IPS-NIHi7 (cell line): ENCODE measurements around the gene SMAP1.

Experiments used
- DNase-seq: peaks from one replicate; pipeline ENCODE4 v3.0.0; 2012; ENCODE audit warnings: mixed read lengths; ENCODE audit errors: extremely low spot score

SMAP1 gene

GRCh38 chr6:70667711-70668498, at the start of gene SMAP1:
Gene SMAP1, plus strand, starts transcription at chr6:70667883. Its CDS starts 141 bp downstream, at chr6:70668024.
- DNase-seq: peak; percentile 97

GRCh38 chr6:70620746-70621145, 46.9 kb upstream of the SMAP1 start:
- no peak for DNase-seq

DNA sequence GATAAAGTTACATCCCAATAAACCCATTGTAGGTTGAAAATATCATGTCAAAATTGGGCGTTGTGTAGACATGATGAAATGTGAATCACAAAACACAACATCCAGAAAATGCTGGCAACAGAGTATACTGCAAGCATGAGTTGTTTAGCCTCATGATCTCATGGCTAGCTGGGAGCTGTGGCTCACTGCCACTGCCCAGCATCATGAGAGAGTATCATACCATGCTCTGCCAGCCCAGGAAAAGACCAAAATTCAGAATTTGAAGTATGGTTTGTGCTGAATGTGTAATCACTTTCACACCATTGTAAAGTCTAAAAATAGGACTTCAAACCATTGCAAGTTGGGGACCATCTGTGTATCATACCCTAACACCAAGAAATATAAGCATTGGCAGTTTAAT, 45.2 kb upstream of the SMAP1 start:
- no peak for DNase-seq

GRCh38 chr6:70625436-70625835, 42.2 kb upstream of the SMAP1 start:
- no peak for DNase-seq

GRCh38 chr6:70627500-70628254, 40.0 kb upstream of the SMAP1 start:
- DNase-seq: no peak

- no peak for DNase-seq
These were observed 37.8 kb upstream of the SMAP1 start for GRCh38 chr6:70629929-70630328.

- DNase-seq: no peak
These were observed 33.8 kb upstream of the SMAP1 start for GRCh38 chr6:70633870-70634269.

DNA sequence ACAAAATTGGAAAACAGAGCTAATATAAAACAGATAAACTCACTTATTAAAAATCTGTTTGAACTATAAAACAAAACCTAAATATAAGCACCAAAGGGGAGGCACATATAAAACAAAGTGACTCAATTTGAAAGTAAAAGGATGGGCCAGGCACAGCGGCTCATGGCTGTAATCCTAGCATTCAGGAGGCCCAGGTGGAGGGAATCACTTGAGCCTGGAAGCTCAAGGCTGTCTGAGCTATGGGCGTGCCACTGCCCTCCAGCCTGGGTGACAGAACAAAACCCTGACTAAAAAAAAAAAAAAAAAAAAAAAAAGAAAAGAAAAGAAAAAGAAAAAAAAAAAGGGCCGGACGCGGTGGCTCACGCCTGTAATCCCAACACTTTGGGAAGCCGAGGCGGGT, 31.1 kb upstream of the SMAP1 start:
- DNase-seq: no peak

DNA sequence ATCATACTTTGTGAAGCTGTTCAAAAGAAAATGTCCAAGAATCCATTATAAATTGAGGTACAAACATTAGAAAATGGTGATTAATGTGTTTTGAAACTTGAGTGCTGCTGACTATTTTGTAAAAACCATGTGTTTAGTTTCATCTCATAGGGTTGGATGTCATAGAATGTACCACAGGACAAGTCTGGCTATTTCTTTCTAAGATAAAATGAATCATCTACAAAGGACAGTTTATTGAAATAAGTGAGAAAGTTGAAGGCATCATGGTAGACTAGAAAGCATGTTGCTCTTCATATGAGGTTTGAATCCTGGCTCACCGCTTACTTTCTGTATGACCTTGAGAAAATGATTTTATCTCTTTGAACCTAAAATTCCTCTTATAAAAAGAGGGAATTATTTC, 29.2 kb upstream of the SMAP1 start:
- no peak for DNase-seq

DNA sequence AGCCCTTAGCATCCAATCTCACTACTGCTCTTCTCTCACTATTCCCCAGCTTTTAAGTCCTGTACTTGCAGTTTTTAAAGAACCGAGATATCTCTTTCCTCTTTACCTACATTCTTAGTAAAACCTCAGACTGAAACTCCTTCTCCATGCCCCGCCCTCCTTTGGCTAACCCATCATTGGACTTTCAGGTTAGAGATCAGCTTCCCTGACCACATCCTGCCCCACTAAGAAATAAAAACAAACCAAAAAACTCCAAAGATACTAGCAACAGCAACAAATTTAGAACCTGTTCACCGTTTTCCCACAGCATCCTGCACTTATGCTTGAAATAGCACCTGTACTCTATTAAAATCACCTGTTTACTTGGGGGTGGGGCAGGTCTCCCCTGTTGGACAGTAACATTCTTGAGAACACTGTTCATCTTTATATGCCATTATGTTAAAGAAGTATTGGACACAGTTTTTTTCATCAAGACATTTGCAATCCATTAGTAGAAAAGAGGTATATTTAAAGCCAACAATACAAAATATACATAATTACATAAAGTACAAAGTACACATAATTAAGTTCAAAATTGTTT, 16.3 kb upstream of the SMAP1 start:
- no peak for DNase-seq

DNA sequence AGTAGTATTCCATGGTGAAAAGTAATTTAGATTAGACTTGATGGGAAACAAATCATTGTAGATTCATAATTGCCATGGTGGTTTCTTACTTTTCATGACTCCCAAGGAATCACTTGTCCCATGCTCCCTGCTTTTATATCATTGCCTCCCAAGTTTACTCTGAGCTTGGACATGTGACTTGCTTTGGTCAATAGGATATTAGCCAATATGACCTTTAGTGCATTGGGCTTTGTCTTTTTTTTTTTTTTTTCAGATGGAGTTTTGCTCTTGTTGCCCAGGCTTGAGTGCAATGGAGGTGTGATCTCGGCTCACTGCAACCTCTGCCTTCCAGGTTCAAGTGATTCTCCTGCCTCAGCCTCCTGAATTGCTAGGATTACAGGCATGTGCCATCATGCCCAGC, 15.5 kb upstream of the SMAP1 start:
- no peak for DNase-seq

- DNase-seq: no peak
These were observed 10.0 kb upstream of the SMAP1 start for GRCh38 chr6:70657706-70658105.

DNA sequence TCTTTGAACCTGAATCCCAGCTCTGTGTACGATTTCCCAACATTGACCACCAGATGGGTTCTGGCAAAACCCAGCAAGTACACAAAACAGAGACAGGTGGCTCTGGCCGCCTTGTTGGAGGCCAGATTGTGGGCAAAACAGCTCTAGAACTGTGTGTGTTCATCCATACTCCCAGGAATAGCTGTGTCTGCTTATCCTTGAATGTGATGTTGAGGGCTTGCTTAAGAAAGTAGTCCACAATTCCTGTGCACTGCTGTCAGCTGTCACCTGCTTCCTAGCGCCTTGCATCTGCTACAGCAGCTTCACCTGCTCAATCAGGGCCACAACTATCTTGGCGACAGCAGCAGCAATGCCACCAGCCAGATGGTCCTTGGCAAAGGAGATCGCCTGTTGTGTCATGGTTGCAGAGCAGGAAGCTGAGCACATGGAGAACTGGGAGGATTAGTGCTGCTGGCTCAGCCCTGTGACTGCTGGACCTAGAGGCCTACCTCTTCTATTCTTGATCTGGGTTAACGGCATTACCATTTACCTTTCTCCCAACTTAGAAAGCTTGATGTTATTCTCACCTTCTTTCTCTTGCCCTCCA, 3.7 kb upstream of the SMAP1 start:
- DNase-seq: no peak

- no peak for DNase-seq
These were observed 977 bp upstream of the SMAP1 start for GRCh38 chr6:70666706-70667105.

- DNase-seq: no peak
These were observed 400 bp upstream of the SMAP1 start for GRCh38 chr6:70667256-70667710.

DNA sequence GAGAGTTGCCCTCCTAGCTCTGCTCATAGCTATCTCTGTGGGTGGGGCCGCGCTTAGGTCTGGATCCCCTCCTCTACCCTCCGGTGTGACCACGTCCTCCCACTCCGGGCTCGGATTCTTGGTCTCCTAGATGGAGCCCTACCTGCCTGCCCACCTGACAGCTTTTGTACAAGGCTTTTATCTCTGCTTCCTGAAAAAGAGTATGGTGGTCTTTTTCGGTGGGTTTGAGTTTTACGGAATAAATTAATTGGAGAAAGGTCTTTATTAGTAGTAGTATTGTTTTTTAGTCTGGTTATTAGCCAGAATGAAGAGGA, 773 bp downstream of the SMAP1 start:
- DNase-seq: no peak

DNA sequence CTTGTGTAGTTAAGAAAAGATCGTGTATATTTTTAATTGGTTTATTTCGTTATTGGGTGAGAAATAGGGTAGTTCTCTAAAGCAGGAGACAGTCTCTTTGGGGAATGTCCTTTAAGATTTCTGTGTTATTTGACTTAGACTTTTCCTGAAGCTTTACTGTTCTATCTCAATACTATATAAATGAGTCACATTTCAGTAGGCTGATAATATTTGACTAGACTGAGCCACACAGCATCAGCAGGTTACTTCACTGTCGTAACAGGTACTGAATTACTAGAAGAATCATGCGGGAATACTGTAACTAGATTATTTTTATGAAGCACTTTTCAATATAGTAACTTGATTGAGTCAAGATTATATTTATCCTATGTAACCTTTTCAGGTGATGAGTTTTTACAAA, 1.4 kb downstream of the SMAP1 start:
- no peak for DNase-seq

GRCh38 chr6:70672549-70672948, 4.9 kb downstream of the SMAP1 start:
- no peak for DNase-seq

DNA sequence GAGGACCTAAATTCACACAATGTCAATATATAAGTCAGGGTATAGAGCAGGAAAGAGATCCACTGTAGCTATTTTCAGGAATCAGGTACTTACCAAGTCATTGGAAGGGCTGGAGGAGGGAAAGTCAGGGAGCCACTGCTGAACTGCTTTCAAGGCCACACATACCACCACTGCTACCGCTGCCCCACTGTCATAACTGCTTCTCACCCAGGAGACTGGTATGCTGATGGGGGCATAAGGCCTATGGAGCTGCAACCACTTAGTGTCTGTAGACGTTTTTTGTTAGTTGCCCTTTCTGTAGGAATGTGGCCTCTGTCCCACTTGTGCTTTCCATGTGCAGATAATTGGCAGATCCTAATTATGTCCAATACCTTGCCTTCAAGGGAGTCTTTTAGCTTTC, 5.4 kb downstream of the SMAP1 start:
- DNase-seq: no peak

DNA sequence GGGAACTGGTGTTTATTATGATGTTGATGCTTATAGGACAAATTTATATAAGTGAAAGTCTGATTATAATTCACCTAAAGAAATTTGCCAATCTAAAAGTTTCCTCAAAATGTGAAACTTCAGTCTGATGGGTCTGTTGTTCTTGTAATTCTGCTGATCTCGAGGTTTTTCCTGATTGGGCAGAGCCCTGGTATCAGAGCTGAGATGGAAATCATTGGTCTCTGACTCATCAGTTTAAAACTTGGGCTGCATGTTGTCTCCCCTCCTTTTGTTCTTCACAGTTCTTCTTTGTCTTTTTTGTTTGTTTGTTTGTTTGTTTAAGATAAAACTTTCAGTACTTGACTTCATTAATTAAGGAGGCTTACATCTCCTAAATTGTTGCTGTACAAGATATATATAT, 5.9 kb downstream of the SMAP1 start:
- DNase-seq: peak; percentile 44

- no peak for DNase-seq
These were observed 8.1 kb downstream of the SMAP1 start for GRCh38 chr6:70675822-70676221.

DNA sequence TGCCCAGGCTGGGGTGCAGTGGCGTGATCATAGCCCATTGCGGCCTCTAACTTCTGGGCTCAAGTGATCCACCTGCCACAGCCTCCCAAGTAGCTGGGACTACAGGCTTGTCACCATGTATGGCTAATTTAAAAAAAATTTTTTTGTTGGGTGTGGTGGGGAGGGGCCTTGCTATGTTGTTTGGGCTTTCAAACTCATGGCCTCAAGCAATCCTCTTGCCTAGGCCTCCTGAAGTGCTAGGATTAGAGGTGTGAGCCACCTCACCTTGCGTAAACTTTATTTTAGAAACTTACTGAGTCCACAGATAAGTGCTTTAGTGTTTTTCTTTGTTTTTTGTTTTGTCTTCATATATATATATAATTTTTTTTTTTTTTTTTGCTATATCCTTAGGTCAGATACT, 9.1 kb downstream of the SMAP1 start:
- no peak for DNase-seq

GRCh38 chr6:70680396-70680795, 12.7 kb downstream of the SMAP1 start:
- no peak for DNase-seq
